Type B pancreatic cell (in vitro differentiated cells): ENCODE data around the gene SCFD2. TPM values are rescaled to one million over a fixed set of nuclear protein-coding genes. Genes with fewer than 3 reads are reported as not detected.
"Not testable (repeated sequence)": the region's sequence is repeated elsewhere in the genome, so short reads cannot be mapped to it uniquely, and the experiment has no call there.

Source experiments
- DNase-seq: peaks from one replicate; pipeline ENCODE4 v3.0.0; 2021; ENCODE audit warnings: mixed read lengths; ENCODE audit not compliant: unreplicated experiment; ENCODE audit errors: extremely low spot score
- H3K27ac Mint-ChIP-seq: 2 replicates; pipeline ENCODE4 v1.8.0; 2021; ENCODE audit warnings: mild to moderate bottlenecking, mixed read lengths
- H3K27me3 Mint-ChIP-seq: 2 replicates; pipeline ENCODE4 v1.8.0; 2021; ENCODE audit warnings: mixed read lengths
- H3K36me3 Mint-ChIP-seq: 2 replicates; pipeline ENCODE4 v1.8.0; 2021; ENCODE audit warnings: mixed read lengths
- H3K4me1 Mint-ChIP-seq: one replicate; pipeline ENCODE4 v1.8.0; 2021; ENCODE audit warnings: mixed read lengths; ENCODE audit not compliant: unreplicated experiment
- H3K4me3 Mint-ChIP-seq: 2 replicates; pipeline ENCODE4 v1.8.0; 2021; ENCODE audit warnings: mild to moderate bottlenecking, mixed read lengths
- H3K9me3 Mint-ChIP-seq: 2 replicates; pipeline ENCODE4 v1.8.0; 2021; ENCODE audit warnings: mixed read lengths
- total RNA-seq: library from RNA; stranded (reverse); gene quantifications from 2 replicates; pipeline ENCODE4 v1.2.1, GENCODE V29; 2021; ENCODE audit warnings: low replicate concordance
- TF ChIP-seq, protein P1 (sequence below): fragments of 200-600 bp; sonication (generic); conservative IDR thresholded peaks from 2 replicates; pipeline ENCODE4 v1.5.0; 2021; ENCODE audit warnings: antibody characterized with exemption, mild to moderate bottlenecking

SCFD2 gene
- total RNA-seq, 1 donor from 2014 or later: 11.2 TPM

DNA sequence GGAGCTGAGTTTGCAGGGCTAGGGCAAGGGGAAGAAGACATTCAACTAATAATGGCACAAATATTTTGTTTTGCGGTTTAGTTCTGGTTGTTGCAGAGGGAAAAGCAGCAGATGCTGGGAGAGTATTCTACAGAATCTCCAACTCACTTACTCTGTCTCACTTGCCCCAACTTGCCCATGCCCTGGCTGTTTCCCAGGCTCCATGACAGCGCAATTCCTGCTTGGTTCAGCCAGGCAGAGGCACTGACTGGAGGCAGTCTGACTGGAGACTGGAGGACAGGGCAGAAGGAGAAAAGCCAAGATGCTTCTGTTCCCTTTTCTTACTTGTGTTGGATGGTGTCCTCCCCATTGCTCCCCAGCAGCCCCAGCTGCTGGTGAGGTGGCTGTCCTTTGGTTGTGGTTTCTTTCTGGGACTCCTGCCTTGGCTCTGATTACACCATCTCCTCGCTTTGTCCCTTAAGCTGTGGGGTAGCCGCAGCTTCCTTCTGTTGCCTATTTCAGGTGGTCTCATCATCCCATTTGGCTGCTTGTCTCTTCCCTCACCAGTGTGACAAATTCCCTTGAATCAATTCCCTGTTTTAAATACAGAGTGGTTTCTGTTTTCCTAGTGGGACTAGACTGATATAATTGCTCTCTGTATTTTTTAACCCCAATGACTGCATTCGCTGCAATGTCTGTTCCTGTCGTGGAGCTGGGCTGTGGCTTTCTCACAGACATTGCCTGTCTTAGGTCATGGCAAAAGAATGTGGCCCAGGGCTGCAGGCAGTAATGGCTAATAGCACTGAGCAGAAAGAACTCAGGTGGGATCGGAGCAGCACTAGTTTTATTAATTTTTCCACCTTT lies 527.9 kb downstream of the SCFD2 start:
- peak overlapping the region; percentile 42 for H3K4me3 Mint-ChIP-seq
- no peak for DNase-seq
- H3K36me3 Mint-ChIP-seq: no peaks in the 10 kb centered on the region
- peaks cover 33% of the 10 kb centered on the region for H3K4me1 Mint-ChIP-seq
- TF ChIP-seq, protein P1, sequence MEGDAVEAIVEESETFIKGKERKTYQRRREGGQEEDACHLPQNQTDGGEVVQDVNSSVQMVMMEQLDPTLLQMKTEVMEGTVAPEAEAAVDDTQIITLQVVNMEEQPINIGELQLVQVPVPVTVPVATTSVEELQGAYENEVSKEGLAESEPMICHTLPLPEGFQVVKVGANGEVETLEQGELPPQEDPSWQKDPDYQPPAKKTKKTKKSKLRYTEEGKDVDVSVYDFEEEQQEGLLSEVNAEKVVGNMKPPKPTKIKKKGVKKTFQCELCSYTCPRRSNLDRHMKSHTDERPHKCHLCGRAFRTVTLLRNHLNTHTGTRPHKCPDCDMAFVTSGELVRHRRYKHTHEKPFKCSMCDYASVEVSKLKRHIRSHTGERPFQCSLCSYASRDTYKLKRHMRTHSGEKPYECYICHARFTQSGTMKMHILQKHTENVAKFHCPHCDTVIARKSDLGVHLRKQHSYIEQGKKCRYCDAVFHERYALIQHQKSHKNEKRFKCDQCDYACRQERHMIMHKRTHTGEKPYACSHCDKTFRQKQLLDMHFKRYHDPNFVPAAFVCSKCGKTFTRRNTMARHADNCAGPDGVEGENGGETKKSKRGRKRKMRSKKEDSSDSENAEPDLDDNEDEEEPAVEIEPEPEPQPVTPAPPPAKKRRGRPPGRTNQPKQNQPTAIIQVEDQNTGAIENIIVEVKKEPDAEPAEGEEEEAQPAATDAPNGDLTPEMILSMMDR: no peak
- H3K27me3 Mint-ChIP-seq: peaks cover 3% of the 10 kb centered on the region
- peak overlapping the region; percentile 81 for H3K27ac Mint-ChIP-seq
- H3K9me3 Mint-ChIP-seq: peaks cover 6% of the 10 kb centered on the region

GRCh38 chr4:52836678-52837077 lies 529.2 kb downstream of the SCFD2 start:
- DNase-seq: no peak
- Mint-ChIP-seq H3K36me3 (no peaks in the 10 kb centered on the region), H3K4me1 (peaks cover 28% of the 10 kb centered on the region), H3K27me3 (peaks cover 3% of the 10 kb centered on the region), H3K9me3 (peaks cover 6% of the 10 kb centered on the region), H3K27ac (no peak overlapping the region), H3K4me3 (no peak overlapping the region)
- TF ChIP-seq, protein P1: no peak

DNA sequence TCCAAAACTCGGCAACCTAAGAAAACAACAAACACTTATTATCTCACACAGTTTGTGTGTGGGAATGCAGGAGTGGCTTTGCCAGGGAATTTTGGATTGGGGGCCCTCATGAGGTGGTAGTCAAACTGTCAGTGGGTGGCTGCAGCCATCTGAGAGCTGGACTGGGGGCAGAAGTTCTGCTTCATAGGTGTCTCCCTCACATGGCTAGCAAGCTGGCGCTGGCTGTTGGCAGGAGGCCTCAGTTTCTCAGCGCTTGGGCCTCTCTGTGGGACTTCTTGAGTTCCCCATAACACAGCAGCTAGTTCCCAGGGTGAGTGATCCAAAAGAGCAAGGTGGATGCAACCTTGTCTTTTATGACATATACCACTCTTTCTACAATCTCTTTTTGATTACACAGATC lies 529.7 kb downstream of the SCFD2 start:
- H3K9me3 Mint-ChIP-seq: peaks cover 6% of the 10 kb centered on the region
- H3K36me3 Mint-ChIP-seq: no peaks in the 10 kb centered on the region
- H3K4me1 Mint-ChIP-seq: peaks cover 22% of the 10 kb centered on the region
- H3K27me3 Mint-ChIP-seq: peaks cover 3% of the 10 kb centered on the region
- TF ChIP-seq, protein P1: no peak
- H3K4me3 Mint-ChIP-seq: no peak overlapping the region
- no peak overlapping the region for H3K27ac Mint-ChIP-seq
- no peak for DNase-seq

- peaks cover 15% of the 10 kb centered on the region for H3K4me1 Mint-ChIP-seq
- DNase-seq, H3K27ac Mint-ChIP-seq, H3K9me3 Mint-ChIP-seq, H3K4me3 Mint-ChIP-seq, H3K36me3 Mint-ChIP-seq, H3K27me3 Mint-ChIP-seq: not testable (repeated sequence)
Measured at GRCh38 chr4:52834641-52835456, 531.0 kb downstream of the SCFD2 start.

- Mint-ChIP-seq H3K4me1 (peaks cover 12% of the 10 kb centered on the region), H3K9me3 (peaks cover 1% of the 10 kb centered on the region), H3K4me3 (no peak overlapping the region), H3K27me3 (peaks cover 3% of the 10 kb centered on the region), H3K27ac (no peak overlapping the region), H3K36me3 (no peaks in the 10 kb centered on the region)
- no peak for DNase-seq
- TF ChIP-seq, protein P1: no peak
Measured at GRCh38 chr4:52833941-52834525, 531.8 kb downstream of the SCFD2 start.
